PC-3 (cell line): Measurements from ENCODE around the gene UBE2E2.

Experiments used
- EZH2 ChIP-seq: fragments of 300-600 bp; sonication (generic); IDR thresholded peaks from one replicate; pipeline ENCODE4 v1.6.1; 2017; ENCODE audit warnings: antibody characterized with exemption, mild to moderate bottlenecking, low read length; ENCODE audit not compliant: unreplicated experiment
- EZH2phosphoT487 ChIP-seq: fragments of 300-600 bp; sonication (generic); IDR thresholded peaks from 2 replicates; pipeline ENCODE4 v1.6.1; 2018; ENCODE audit warnings: mild to moderate bottlenecking, antibody characterized with exemption, low read length, borderline replicate concordance
- TF ChIP-seq, protein P1 (sequence below): fragments of 300-600 bp; sonication (generic); conservative IDR thresholded peaks from 2 replicates; pipeline ENCODE4 v1.5.1; 2017; ENCODE audit warnings: antibody characterized with exemption, low read depth, mild to moderate bottlenecking, low read length

- TF ChIP-seq, protein P1, sequence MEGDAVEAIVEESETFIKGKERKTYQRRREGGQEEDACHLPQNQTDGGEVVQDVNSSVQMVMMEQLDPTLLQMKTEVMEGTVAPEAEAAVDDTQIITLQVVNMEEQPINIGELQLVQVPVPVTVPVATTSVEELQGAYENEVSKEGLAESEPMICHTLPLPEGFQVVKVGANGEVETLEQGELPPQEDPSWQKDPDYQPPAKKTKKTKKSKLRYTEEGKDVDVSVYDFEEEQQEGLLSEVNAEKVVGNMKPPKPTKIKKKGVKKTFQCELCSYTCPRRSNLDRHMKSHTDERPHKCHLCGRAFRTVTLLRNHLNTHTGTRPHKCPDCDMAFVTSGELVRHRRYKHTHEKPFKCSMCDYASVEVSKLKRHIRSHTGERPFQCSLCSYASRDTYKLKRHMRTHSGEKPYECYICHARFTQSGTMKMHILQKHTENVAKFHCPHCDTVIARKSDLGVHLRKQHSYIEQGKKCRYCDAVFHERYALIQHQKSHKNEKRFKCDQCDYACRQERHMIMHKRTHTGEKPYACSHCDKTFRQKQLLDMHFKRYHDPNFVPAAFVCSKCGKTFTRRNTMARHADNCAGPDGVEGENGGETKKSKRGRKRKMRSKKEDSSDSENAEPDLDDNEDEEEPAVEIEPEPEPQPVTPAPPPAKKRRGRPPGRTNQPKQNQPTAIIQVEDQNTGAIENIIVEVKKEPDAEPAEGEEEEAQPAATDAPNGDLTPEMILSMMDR: no peak
- TF ChIP-seq EZH2phosphoT487 (no peak), EZH2 (no peak)
These were observed 203.5 kb downstream of the UBE2E2 start for GRCh38 chr3:23406601-23407000.
